GM19463 (cell line): ENCODE data around the gene EPHA7.

Source experiments
- ATAC-seq: cut with Tn5 transposase; IDR thresholded peaks from one replicate; pipeline ENCODE4 v1.9.1; 2021; ENCODE audit warnings: mild to moderate bottlenecking, moderate library complexity; ENCODE audit not compliant: unreplicated experiment

Gene EPHA7

GRCh38 chr6:93393554-93394074 lies 25.7 kb downstream of the EPHA7 start:
- ATAC-seq = no peak

GRCh38 chr6:93392797-93393196 lies 26.6 kb downstream of the EPHA7 start:
- ATAC-seq = no peak

GRCh38 chr6:93391965-93392364 lies 27.4 kb downstream of the EPHA7 start:
- ATAC-seq = no peak

- ATAC-seq = no peak
Measured at GRCh38 chr6:93389192-93389591, 30.2 kb downstream of the EPHA7 start.

GRCh38 chr6:93388070-93388469 lies 31.3 kb downstream of the EPHA7 start:
- ATAC-seq = no peak

GRCh38 chr6:93376026-93376540 lies 43.3 kb downstream of the EPHA7 start:
- ATAC-seq = no peak

- no peak for ATAC-seq
Measured at GRCh38 chr6:93373445-93373844, 45.9 kb downstream of the EPHA7 start.

GRCh38 chr6:93371756-93372155 lies 47.6 kb downstream of the EPHA7 start:
- ATAC-seq = no peak

GRCh38 chr6:93369586-93370134 lies 49.7 kb downstream of the EPHA7 start:
- no peak for ATAC-seq

- no peak for ATAC-seq
Measured at GRCh38 chr6:93366506-93366905, 52.9 kb downstream of the EPHA7 start.

- ATAC-seq = no peak
Measured at GRCh38 chr6:93365445-93365844, 53.9 kb downstream of the EPHA7 start.

GRCh38 chr6:93358435-93358834 lies 60.9 kb downstream of the EPHA7 start:
- ATAC-seq = no peak

- no peak for ATAC-seq
Measured at GRCh38 chr6:93352604-93353003, 66.8 kb downstream of the EPHA7 start.

GRCh38 chr6:93351222-93351621 lies 68.1 kb downstream of the EPHA7 start:
- ATAC-seq = no peak

- no peak for ATAC-seq
Measured at GRCh38 chr6:93350774-93351173, 68.6 kb downstream of the EPHA7 start.

GRCh38 chr6:93344333-93344835 lies 75.0 kb downstream of the EPHA7 start:
- no peak for ATAC-seq

- no peak for ATAC-seq
Measured at GRCh38 chr6:93343476-93343875, 75.9 kb downstream of the EPHA7 start.

- ATAC-seq = no peak
Measured at GRCh38 chr6:93341900-93342613, 77.3 kb downstream of the EPHA7 start.

- ATAC-seq = no peak
Measured at GRCh38 chr6:93337772-93338394, 81.5 kb downstream of the EPHA7 start.

- ATAC-seq = no peak
Measured at GRCh38 chr6:93337014-93337413, 82.3 kb downstream of the EPHA7 start.

GRCh38 chr6:93329301-93330000 lies 89.9 kb downstream of the EPHA7 start:
- ATAC-seq = no peak
